Measurements from ENCODE around the gene MUC4.

DNA sequence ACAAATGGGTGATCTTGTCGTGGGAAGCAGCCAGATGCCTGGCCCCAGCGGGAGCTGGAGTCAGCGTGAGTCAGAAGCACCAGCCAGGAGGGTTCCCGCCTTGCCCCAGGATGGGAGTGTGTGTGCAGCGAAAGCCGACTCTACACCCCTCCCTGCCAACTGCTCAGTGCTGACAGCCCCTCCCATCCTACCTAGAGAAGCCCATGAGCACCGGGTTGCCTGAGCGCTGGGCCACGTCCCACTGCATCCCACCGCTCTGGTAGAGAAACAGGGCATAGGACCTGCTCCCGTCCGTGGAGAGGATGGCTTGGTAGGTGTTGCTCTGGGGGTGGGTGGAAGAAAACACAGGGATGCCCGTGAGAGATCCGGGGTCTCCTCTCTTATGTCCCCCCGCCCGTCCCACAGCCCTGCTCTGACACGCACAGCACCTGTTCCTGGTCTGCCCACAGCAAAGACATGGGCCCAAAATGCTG, 42.9 kb downstream of the MUC4 start:
- TF ChIP-seq, protein P1, sequence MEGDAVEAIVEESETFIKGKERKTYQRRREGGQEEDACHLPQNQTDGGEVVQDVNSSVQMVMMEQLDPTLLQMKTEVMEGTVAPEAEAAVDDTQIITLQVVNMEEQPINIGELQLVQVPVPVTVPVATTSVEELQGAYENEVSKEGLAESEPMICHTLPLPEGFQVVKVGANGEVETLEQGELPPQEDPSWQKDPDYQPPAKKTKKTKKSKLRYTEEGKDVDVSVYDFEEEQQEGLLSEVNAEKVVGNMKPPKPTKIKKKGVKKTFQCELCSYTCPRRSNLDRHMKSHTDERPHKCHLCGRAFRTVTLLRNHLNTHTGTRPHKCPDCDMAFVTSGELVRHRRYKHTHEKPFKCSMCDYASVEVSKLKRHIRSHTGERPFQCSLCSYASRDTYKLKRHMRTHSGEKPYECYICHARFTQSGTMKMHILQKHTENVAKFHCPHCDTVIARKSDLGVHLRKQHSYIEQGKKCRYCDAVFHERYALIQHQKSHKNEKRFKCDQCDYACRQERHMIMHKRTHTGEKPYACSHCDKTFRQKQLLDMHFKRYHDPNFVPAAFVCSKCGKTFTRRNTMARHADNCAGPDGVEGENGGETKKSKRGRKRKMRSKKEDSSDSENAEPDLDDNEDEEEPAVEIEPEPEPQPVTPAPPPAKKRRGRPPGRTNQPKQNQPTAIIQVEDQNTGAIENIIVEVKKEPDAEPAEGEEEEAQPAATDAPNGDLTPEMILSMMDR (IDR thresholded peaks at IDR 0.05), result no peak
- no peak for TF ChIP-seq POLR2A (IDR thresholded peaks at IDR 0.05)
